GM12892 (cell line): Measurements from ENCODE around the gene TTC4.

Source experiments
- POLR2A ChIP-seq: IDR thresholded peaks from 2 replicates; pipeline ENCODE4 v1.6.1; 2011; ENCODE audit warnings: low read depth, low read length, control low read depth
- POLR2AphosphoS5 ChIP-seq: IDR thresholded peaks from 2 replicates; pipeline ENCODE4 v1.6.1; 2011; ENCODE audit warnings: low read depth, low read length, control low read depth
- TAF1 ChIP-seq: IDR thresholded peaks from 2 replicates; pipeline ENCODE4 v1.6.1; 2011; ENCODE audit warnings: low read depth, mild to moderate bottlenecking, control low read depth, low read length, borderline replicate concordance

DNA sequence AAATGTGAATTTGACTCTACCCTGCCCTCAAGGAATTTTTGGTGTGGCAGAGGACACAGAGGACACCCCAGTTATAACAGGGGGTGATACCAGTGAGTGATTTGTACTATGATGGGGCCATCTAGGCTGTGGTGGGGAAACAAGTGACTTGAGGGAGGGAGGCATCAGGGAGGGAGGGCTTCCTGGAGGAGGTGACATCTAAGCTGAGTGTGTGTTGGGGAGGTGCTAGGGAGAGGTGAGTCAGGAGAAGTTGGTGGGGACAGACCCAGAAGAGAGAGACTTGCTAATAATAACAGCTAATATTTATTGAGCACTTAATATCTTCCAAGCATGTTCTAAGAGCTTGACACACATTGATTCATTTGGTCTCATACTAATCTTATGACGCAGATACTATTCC is 19.9 kb upstream of the TTC4 start:
- TF ChIP-seq POLR2AphosphoS5 (no peak), POLR2A (no peak), TAF1 (no peak)
